HepG2 (cell line): ENCODE measurements around the gene CBX2. TPM values are rescaled to one million over a fixed set of nuclear protein-coding genes. Genes with fewer than 3 reads are reported as not detected.

Source experiments
- CBX1 ChIP-seq: IDR thresholded peaks from one replicate; pipeline ENCODE4 v1.6.1; 2016; ENCODE audit warnings: antibody characterized with exemption, low read depth
- CENPX ChIP-seq: sonication (generic); formaldehyde crosslinking; IDR thresholded peaks from 2 replicates; pipeline ENCODE4 v1.9.0; 2021; ENCODE audit warnings: mild to moderate bottlenecking, missing genetic modification reagents, moderate library complexity
- CREB1 ChIP-seq, 2 experiments: fragments of 450-650 bp in 1 of 2; IDR thresholded peaks; 2 replicates each; pipeline ENCODE4 v1.6.1; 2016 to 2017; ENCODE audit warnings: control low read depth in 1 of 2, mild to moderate bottlenecking in 1 of 2, missing compliant biosample characterization in 1 of 2, missing genetic modification characterization in 1 of 2
- GATA4 ChIP-seq: sonication (generic); IDR thresholded peaks from 2 replicates; pipeline ENCODE4 v1.6.1; 2016; ENCODE audit warnings: antibody characterized with exemption, low read depth, borderline replicate concordance
- LRRFIP1 ChIP-seq: sonication (generic); formaldehyde crosslinking; conservative IDR thresholded peaks from 2 replicates; pipeline ENCODE4 v1.4.0; 2020; ENCODE audit warnings: missing genetic modification reagents
- PBX2 ChIP-seq: IDR thresholded peaks from 2 replicates; pipeline ENCODE4 v1.6.1; 2016; ENCODE audit warnings: control low read depth
- RFX5 ChIP-seq: IDR thresholded peaks from 2 replicates; pipeline ENCODE4 v1.6.1; 2011; ENCODE audit warnings: low read depth, low read length, improper control_type of control experiment
- TCF7 ChIP-seq: sonication (generic); IDR thresholded peaks from 2 replicates; pipeline ENCODE4 v1.6.1; 2016; ENCODE audit warnings: antibody characterized with exemption, low read depth
- ZBTB20 ChIP-seq: sonication (generic); formaldehyde crosslinking; IDR thresholded peaks from 2 replicates; pipeline ENCODE4 v1.8.1; 2023; ENCODE audit warnings: missing genetic modification reagents, low read depth, mild to moderate bottlenecking, borderline replicate concordance
- ZFP37 ChIP-seq: sonication (generic); formaldehyde crosslinking; IDR thresholded peaks from 2 replicates; pipeline ENCODE4 v1.4.0; 2020; ENCODE audit warnings: missing genetic modification reagents, borderline replicate concordance
- ZNF335 ChIP-seq: sonication (generic); formaldehyde crosslinking; IDR thresholded peaks from 2 replicates; pipeline ENCODE4 v1.4.0; 2020; ENCODE audit warnings: missing genetic modification reagents
- ZNF343 ChIP-seq: sonication (generic); formaldehyde crosslinking; IDR thresholded peaks from 2 replicates; pipeline ENCODE4 v1.4.0; 2020; ENCODE audit warnings: mild to moderate bottlenecking, missing genetic modification reagents
- ZNF768 ChIP-seq: sonication (generic); formaldehyde crosslinking; IDR thresholded peaks from 2 replicates; pipeline ENCODE4 v1.4.0; 2020; ENCODE audit warnings: missing genetic modification reagents
- ZNF816 ChIP-seq: sonication (generic); formaldehyde crosslinking; IDR thresholded peaks from 2 replicates; pipeline ENCODE4 v1.8.0; 2022; ENCODE audit warnings: missing genetic modification reagents, mild to moderate bottlenecking, borderline replicate concordance
- ZNF891 ChIP-seq: sonication (generic); formaldehyde crosslinking; IDR thresholded peaks from 2 replicates; pipeline ENCODE4 v1.5.0; 2020; ENCODE audit warnings: mild to moderate bottlenecking, missing genetic modification reagents
- polyA plus RNA-seq, 8 experiments: library from polyadenylated mRNA; depleted of rRNA in 3 of 8; stranded (reverse) in 7 of 8; unstranded in 1 of 8; fragments of >200 nt; fragmentation: Illumina TruSeq in 4 of 8; extraction: Trizol in 4 of 8; gene quantifications; 2 replicates each; pipeline versions ENCODE4 v1.2.1 to v1.2.3, GENCODE V29; 2011 to 2016; ENCODE audit warnings: low read depth in 4 of 8, missing spikeins in 1 of 8, mixed read lengths in 1 of 8; ENCODE audit not compliant: insufficient read depth in 1 of 8
- total RNA-seq, 5 experiments: library from RNA; depleted of rRNA; stranded (reverse); fragments of >200 nt; fragmentation: Illumina TruSeq; extraction: Trizol; gene quantifications; 2 replicates each; pipeline ENCODE4 v1.2.3, GENCODE V29; 2016; ENCODE audit warnings: low read depth in 1 of 5
- TF ChIP-seq, protein P1 (sequence below): sonication (generic); formaldehyde crosslinking; IDR thresholded peaks from 2 replicates; pipeline ENCODE4 v1.4.0; 2020; ENCODE audit warnings: low read depth, mild to moderate bottlenecking, missing genetic modification reagents
- TF ChIP-seq, protein P2 (sequence below): sonication (generic); formaldehyde crosslinking; IDR thresholded peaks from 2 replicates; pipeline ENCODE4 v1.9.0; 2021; ENCODE audit warnings: missing genetic modification reagents, borderline replicate concordance
- TF ChIP-seq, protein P3 (sequence below): sonication (generic); formaldehyde crosslinking; IDR thresholded peaks from 2 replicates; pipeline ENCODE4 v1.4.0; 2020; ENCODE audit warnings: missing genetic modification reagents, borderline replicate concordance

Gene CBX2
- total and polyA plus RNA-seq, 2 of the 13 experiments (the other 11 are each of a cell fraction or from before 2014, with no cell fraction given): 14.5 to 31.1 TPM

DNA sequence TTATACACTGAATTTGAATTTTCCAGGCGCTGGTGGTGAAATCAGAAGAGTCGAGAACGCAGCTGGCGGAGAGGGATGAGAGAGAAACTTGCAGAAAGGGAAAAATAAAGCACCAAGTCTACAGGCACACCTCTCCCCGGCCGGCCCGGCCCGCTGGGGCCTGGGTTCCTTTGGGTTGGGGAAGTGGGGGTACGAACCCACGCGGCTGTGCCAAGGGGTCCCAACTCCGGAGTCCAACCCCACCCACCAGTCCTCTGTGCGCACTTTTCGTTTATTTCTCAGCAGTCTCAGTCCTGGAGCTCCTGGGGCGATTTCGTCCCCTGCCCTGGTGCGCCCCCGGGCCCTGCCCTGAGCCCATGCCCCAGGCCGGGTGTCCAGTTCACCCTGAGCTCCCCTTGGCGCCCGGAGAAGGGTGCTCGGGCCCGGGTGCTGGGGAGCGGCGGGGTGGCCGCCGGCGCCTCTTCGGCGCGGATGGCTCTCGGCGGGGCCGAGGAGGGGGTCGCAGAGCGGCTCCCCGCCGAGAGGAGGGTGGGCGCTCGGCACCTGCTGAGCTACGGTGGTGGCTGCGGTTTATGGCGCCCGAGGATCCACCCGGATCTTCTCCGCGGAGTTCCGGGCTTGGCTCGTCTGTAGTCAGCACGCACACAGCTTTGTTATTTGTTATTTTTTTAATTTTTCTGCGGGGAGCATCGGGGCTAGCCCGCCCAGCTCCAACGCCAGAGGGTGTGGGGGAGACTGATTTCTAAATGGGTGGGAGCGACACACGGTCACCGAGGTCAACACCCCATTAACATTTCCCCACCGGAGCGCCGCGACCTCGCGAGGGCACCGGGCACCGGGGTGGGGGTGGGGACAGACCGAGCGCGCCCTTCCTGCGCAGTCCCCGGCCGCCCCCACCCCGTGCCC is 34.7 kb downstream of the CBX2 start (continued):
- no peak for TF ChIP-seq RFX5
- no peak for TF ChIP-seq ZNF768 (CRISPR knock-in tag)
- TF ChIP-seq ZNF816 (CRISPR knock-in tag): 0 out of 2 replicates have a peak, but pooled peaks have one; percentile 32
- 0 out of 2 replicates have a peak, but pooled peaks have one; percentile 36 for TF ChIP-seq ZBTB20 (CRISPR knock-in tag)
- no peak for TF ChIP-seq CREB1 (IDR thresholded peaks at IDR 0.05)
- no peak for TF ChIP-seq CREB1 (CRISPR knock-in tag; IDR thresholded peaks at IDR 0.05)
- TF ChIP-seq ZNF335 (CRISPR knock-in tag): no peak
- TF ChIP-seq, protein P1, sequence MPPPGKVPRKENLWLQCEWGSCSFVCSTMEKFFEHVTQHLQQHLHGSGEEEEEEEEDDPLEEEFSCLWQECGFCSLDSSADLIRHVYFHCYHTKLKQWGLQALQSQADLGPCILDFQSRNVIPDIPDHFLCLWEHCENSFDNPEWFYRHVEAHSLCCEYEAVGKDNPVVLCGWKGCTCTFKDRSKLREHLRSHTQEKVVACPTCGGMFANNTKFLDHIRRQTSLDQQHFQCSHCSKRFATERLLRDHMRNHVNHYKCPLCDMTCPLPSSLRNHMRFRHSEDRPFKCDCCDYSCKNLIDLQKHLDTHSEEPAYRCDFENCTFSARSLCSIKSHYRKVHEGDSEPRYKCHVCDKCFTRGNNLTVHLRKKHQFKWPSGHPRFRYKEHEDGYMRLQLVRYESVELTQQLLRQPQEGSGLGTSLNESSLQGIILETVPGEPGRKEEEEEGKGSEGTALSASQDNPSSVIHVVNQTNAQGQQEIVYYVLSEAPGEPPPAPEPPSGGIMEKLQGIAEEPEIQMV (CRISPR knock-in tag): no peak
- no peak for TF ChIP-seq ZNF343
- no peak for TF ChIP-seq ZNF891 (CRISPR knock-in tag)
- no peak for TF ChIP-seq LRRFIP1 (CRISPR knock-in tag)
- TF ChIP-seq CENPX (CRISPR knock-in tag): no peak
- no peak for TF ChIP-seq TCF7
- no peak for TF ChIP-seq GATA4
- TF ChIP-seq PBX2: no peak
- TF ChIP-seq CBX1: no peak
- TF ChIP-seq, protein P2, sequence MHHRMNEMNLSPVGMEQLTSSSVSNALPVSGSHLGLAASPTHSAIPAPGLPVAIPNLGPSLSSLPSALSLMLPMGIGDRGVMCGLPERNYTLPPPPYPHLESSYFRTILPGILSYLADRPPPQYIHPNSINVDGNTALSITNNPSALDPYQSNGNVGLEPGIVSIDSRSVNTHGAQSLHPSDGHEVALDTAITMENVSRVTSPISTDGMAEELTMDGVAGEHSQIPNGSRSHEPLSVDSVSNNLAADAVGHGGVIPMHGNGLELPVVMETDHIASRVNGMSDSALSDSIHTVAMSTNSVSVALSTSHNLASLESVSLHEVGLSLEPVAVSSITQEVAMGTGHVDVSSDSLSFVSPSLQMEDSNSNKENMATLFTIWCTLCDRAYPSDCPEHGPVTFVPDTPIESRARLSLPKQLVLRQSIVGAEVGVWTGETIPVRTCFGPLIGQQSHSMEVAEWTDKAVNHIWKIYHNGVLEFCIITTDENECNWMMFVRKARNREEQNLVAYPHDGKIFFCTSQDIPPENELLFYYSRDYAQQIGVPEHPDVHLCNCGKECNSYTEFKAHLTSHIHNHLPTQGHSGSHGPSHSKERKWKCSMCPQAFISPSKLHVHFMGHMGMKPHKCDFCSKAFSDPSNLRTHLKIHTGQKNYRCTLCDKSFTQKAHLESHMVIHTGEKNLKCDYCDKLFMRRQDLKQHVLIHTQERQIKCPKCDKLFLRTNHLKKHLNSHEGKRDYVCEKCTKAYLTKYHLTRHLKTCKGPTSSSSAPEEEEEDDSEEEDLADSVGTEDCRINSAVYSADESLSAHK (CRISPR knock-in tag): no peak
- TF ChIP-seq, protein P3, sequence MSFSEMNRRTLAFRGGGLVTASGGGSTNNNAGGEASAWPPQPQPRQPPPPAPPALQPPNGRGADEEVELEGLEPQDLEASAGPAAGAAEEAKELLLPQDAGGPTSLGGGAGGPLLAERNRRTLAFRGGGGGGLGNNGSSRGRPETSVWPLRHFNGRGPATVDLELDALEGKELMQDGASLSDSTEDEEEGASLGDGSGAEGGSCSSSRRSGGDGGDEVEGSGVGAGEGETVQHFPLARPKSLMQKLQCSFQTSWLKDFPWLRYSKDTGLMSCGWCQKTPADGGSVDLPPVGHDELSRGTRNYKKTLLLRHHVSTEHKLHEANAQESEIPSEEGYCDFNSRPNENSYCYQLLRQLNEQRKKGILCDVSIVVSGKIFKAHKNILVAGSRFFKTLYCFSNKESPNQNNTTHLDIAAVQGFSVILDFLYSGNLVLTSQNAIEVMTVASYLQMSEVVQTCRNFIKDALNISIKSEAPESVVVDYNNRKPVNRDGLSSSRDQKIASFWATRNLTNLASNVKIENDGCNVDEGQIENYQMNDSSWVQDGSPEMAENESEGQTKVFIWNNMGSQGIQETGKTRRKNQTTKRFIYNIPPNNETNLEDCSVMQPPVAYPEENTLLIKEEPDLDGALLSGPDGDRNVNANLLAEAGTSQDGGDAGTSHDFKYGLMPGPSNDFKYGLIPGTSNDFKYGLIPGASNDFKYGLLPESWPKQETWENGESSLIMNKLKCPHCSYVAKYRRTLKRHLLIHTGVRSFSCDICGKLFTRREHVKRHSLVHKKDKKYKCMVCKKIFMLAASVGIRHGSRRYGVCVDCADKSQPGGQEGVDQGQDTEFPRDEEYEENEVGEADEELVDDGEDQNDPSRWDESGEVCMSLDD (CRISPR knock-in tag): peak; percentile 58
- TF ChIP-seq ZFP37 (CRISPR knock-in tag): no peak
